Measurements from ENCODE around the gene CLEC3A. TPM values are rescaled to one million over a fixed set of nuclear protein-coding genes. Genes with fewer than 3 reads are reported as not detected.
"Not testable (repeated sequence)": the region's sequence is repeated elsewhere in the genome, so short reads cannot be mapped to it uniquely, and the experiment has no call there.

CLEC3A gene, protein sequence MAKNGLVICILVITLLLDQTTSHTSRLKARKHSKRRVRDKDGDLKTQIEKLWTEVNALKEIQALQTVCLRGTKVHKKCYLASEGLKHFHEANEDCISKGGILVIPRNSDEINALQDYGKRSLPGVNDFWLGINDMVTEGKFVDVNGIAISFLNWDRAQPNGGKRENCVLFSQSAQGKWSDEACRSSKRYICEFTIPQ
- total RNA-seq: not detected
- long read RNA-seq: 0 reads

DNA sequence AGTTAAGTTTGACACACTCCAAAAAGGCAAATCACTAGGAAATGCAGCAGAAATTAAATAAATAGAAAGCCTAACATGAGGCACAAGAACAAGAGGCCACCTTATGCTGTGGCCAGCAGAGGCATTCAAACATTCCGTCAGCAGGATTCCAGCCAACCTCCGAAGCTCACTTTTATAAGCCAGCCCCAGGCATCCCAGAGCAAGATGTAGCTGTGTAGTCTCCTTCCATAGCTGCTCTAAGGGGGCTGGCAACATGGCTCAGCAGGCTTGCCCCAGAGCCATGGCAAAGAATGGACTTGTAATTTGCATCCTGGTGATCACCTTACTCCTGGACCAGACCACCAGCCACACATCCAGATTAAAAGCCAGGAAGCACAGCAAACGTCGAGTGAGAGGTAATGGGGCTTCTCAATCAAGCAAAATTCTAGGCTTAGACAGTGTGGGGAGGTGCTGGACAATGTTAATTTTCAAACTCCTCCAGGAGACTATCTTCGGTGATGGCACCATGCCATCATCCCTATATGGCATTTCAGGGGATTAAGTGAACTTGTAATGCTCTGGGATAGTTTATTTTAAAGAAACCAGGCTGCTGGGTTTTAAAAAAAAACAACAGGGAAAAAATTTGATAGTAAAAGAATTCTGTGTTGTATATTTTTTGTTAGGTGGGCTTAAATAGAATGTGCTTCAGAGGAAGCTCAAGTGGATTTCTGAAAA, at the start of gene CLEC3A:
Gene CLEC3A (plus strand): TSS at position 202 of the 714 bp plus-strand sequence. CDS start 79 bp downstream, at position 281.
- intact Hi-C loops (cut with micrococcal nuclease): no loop called here
- DNase-seq (no peak), ATAC-seq (no peak)

DNA sequence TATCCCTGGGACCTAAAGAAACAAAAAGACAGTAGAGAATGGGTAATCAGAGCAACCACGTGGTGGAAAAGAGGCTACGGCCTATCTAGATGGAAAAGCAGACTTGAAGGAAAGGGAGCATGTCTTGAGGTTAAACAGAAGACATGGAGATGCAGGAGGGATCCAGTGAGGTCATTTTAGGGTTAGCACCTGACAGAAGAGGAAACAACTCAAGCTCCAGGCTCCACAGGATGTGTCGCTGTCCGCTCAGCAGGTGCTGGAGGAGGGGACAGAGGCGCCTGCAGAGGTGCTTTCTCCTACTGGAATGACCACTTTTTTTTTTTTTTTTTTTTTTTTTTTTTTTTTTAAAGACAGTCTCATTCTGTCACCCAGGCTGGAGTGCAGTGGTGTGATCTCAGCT, 47.5 kb upstream of the CLEC3A start:
- intact Hi-C loops (cut with micrococcal nuclease): no loop called here
- no peak for ATAC-seq
- DNase-seq: no peak

DNA sequence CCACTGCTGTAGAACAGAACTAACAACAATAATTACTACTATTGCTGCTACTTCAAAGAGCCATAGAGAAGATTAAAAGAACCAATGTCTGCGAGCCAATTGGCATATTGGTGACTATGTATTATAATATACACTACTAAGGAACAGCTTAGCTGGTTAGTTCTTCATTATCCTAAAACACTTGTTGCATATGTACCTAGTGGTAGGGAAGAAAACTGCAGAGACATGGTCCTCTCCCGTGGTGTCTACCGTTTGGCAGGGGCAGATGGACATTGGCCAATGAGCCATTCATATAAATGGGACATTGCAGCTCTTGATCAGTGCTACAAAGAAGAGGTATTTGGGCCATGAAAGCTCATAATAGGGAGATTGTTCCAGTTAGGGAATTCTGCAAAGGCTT, 46.4 kb upstream of the CLEC3A start:
- intact Hi-C loops (cut with micrococcal nuclease): no loop called here
- ATAC-seq (no peak), DNase-seq (no peak)

DNA sequence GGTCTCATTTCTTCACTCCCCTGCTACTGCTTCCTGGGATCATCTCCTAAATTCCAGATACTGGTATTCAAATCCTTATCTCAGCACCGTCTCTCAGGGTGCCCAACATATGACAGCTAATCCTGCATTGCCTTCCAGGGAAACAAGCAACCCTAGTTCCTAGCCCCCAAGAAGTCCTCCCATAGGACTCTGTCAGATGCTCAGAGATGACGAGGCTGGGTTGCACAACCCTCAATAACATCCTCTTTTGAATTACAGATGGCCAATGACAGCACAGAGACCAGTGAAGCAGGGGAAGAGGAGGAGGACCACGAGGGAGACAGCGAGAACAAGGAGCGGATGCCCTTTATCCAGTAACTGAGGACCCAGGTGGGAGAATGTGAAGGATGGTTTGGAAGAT, 45.0 kb upstream of the CLEC3A start:
- intact Hi-C loops (cut with micrococcal nuclease): no loop called here
- DNase-seq (no peak), ATAC-seq (no peak)

DNA sequence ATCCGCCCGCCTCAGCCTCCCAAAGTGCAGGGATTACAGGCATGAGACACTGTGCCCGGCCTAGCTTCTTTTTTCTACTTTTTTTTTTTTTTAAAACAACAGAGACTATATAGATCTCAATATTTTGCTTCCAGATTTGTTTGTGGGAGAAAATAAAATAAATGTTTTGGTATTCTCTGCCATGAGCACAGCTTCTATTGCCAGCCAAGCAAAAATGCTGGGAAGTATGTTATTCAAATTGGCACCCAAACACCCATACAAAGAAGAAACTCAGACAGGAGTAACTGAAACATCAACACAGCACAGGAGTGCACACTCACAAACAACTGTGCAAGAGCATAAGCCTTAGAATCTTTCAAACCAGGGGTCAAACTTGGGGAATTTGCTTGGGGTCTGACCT, 37.2 kb upstream of the CLEC3A start:
- intact Hi-C loops (cut with micrococcal nuclease): no loop called here
- ATAC-seq: no peak
- DNase-seq: no peak

DNA sequence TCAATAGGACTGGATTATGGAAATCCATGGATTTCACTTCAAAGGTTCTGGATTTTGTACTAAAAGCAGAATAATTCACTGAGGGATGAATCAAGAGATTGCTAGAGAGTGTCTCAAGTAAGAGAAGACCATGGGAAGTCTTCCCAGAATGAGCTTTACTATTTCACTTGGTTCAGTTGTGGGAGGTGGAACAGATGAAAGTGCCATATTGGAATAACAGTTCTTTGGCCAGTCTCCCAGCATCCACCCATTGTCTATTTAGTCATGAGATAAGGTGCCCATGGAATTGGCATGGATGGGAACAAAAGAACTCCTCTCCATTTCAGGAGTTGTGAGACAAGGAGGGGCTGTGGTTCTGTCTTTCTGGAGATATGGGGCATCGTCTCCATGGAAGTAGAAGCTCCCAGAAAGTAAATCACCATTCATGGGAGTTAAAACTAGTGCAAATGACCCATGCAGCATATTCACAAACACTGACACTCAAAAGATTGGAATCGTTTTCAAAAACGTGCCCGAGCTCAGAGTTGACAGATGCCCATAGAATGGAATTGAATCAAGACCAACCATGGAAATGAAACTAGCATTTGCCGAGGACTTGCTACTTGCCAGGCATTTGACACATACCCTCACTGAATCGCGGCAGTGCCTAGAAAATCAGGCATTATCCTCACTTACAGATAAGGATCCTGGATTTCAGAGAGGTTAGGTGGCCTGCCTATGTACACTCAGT, 36.2 kb upstream of the CLEC3A start:
- DNase-seq (no peak), ATAC-seq (no peak)
- intact Hi-C loops (cut with micrococcal nuclease): no loop called here

DNA sequence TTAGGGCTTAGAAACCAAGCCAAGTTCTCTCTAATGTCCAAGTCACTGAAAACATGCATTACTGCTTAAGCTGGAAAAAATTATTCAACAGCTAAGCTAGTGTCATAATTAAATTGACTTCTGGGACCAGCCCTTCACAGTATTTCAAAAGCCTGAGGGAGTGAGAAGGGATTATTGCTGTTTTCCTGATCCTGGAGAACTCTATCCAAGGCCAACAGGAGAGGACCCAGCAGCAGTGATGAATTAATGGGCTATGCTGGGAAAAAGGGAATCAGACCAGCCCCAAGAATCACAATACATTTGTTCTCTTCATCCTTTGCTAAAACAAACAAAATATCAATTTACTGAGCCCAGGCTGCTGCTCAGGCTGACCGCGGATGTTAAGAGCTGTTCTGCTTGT, 34.5 kb upstream of the CLEC3A start:
- DNase-seq (no peak), ATAC-seq (no peak)
- intact Hi-C loops (cut with micrococcal nuclease): no loop called here

DNA sequence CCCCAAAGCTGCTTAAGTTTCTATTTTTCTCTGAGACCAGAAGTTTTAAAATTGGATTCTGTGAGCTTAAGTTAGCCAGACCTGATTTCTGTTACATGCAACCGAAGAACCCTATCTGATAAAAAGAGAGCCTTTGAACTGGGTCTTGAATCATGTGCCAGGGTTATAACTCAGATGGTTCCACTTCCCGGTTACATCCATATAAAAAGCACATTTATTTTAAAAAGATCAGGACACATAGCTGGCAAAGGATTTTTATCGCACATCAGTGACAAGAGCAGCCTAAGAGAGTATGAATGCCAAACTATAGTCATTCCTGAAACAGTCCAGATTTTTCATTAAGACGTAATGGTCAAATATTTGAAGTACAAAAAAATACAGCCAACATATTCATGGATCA, 32.5 kb upstream of the CLEC3A start:
- DNase-seq (no peak), ATAC-seq (no peak)
- intact Hi-C loops (cut with micrococcal nuclease): no loop called here

DNA sequence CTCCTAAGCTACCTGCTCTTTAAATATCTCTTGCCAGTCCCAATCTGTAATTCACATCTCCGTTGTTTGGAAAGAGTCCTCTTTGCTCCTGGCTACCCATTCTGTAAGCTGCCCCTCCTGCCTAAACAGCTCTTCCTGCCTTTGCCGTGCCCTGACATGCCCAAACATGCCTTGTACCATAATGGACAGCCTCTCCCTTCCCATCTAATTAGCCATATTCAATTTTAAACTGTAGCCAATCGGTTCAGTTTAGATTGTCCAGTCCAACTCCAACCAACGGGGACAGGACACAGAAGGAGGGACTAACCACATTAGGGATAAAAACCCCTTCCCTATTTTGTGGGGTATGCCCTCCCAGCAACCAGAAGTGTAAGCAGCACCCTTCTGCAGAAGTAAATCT, 30.6 kb upstream of the CLEC3A start:
- DNase-seq (no peak), ATAC-seq (no peak)
- intact Hi-C loops (cut with micrococcal nuclease): no loop called here

DNA sequence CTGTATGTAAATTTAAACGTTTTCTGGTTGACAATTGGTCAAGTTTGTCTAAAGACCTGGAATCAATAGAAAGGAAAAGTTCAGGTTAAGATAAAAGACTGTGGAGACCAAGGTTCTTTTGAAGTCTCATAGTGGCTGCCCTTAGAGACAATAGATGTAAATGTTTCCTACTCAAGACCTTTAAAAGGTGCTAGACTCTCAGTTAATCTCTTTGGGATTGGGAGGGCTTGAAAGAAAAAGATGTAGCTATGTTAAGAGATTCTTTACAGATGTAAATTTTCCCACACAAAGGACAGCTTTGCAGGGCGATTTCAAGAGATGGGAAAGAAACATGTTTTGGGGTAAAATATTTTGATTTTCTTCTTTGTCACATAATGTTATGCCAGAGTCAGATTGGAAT, 30.0 kb upstream of the CLEC3A start:
- DNase-seq; intact Hi-C loops (cut with micrococcal nuclease); ATAC-seq: not testable (repeated sequence)

DNA sequence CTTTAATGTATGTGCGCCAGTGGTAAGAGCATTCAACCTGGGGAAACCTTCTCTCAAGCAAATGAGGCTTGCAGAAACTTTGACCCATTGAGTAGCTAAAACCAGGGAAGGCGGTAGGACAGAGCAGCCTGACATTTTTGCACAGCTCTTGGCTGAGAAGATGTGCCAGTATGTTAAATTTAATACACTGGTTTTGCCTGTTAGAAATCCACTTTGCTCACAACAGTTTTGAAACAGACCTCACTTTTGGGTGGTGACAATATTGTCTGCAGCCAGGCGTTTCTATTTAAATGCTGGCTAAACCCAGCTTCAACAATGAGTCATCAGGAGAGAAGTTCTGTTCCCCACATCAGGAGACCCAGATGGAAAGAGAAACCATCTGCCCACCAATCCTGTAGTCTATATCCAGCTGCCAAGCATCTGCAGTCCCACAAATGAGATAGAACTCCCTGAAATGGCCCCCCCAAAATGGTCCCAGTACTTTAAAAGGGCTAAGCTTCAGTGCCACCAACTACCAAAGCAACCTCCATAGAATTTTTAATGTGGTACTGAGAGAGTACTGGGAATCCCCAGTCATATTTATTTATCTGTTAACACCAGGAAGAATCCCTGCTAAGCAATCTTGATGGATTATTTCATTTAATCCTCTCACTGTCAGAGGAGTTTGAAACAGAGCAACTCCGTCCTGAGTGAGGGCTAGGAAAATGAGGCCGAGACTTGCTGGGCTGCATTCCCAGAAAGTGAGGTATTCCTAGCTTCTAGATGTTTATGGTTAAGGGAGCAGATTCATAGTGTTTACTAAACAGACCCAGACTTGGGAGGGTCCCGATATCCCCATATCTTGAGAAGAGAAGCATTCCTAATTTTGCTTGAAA, 29.0 kb upstream of the CLEC3A start:
- intact Hi-C loops (cut with micrococcal nuclease): no loop called here
- DNase-seq (no peak), ATAC-seq (peak; percentile 85)

DNA sequence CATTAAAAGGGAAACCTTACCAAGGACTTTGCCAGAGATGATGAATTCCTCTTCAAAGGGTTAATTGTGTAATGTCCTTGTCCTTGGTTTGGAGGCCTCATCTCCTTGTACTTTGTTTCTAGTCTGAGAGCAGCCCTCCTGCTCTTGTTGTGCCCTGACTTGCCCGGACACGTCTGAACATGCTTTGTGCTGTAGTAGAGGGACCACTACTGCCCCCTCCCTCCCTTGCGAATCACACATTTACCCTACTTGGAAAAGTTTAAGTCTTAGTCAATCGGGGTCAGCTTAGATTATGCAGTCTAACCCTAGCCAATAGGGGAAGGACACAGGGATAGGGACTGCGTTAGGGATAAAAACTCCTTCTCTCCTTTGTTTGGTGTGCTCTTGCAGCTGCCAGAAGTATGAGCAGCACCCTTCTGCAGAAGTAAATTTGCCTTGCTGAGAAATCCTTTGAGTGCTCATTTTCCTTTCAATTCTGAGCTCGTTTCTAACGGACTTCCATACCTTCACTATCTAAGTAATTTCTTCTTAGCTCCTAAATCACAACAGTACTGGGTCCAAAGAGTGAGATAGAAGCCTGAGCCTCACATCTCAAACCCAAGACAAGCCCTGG, 26.4 kb upstream of the CLEC3A start:
- intact Hi-C loops (cut with micrococcal nuclease): no loop called here
- ATAC-seq (no peak), DNase-seq (no peak)

DNA sequence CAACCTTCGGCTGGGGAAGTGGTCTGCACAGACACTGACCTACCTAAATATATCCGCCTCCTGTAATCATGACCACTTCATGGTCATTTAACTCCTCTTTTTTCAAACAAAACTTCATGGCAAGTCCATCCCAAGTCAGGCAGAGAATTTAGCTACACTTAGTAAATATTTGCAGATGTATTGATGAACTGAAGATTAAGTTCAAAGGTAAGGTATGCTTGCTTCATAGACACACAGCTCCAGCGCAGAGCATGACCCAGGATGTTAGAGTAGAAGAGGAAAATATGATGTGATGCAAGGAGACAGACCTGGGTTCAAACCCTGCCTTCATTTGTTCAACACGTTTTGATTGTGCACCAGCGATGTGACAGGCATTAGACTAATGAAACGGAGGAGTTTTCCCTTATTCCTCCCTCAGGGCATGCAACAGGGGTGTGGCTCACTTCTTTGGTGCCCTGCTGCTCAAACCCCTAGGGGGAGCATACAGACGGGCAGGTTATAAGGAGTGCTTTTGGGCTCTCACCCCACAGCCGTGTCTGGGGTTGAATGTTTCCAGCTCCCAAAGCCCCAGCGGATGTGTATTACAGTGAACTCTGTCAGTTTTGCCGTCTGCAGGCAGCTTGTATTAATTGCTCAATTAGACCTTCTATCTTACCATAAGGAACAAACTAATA, 23.9 kb upstream of the CLEC3A start:
- ATAC-seq (no peak), DNase-seq (no peak)
- intact Hi-C loops (cut with micrococcal nuclease): no loop called here

DNA sequence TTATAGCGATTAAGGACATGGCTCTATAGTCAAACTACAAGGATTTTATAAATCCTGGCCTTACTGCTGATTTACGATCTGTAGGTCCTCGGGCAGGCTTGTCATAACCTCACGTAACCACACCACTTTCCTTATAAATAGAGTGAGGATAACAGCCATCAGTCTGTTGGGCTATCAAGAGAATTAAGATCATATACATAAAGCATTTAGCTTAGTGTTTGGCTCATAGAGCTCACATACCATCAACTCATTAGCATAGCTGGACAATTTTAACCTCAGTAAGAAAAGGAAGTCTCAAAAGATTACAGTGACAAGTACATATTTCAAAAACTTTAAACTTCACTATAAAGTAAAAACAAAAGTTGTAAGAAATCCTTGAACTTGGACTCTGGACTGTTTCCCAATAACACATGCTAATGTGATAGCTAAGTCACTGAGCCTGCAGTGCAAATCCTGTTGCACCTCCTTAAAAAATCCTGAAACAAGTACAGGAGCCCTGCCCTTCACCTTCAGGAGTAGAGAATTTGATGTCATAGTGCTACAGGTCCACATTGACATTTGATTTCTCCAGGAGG, 20.8 kb upstream of the CLEC3A start:
- ATAC-seq (no peak), DNase-seq (no peak)
- intact Hi-C loops (cut with micrococcal nuclease): loop anchor here (10.0 kb wide), 1 partner anchor 327 kb away; no protein-coding TSS in a partner anchor

DNA sequence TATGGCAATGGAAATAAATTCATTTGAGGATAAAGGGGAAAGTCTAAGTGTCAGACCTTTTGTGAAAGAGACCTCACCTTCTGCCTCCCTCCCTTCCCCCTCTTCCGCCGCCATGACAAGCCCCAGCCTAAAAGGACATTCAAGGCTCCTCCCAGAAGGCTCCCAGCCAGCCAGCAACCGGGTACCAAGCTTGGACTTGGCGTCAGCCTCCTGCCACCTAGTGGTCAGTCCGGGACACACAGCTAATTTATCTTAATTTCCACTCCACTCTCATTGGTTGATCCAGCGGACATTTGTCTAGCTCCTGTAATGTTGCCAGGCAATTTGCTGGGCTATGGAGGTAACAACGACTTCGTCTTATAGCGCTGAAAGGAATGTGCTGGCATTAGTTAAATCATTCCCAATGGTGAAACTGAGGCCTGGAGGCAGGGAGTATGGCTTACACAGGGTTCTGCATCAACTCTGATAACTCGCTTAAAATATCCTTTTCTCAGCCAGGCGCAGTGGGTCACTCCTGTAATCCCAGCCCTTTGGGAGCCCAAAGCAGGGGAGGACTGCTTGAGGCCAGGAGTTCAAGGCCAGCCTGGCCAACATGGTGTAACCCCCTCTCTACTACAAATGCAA, 19.3 kb upstream of the CLEC3A start:
- intact Hi-C loops (cut with micrococcal nuclease): loop anchor here (10.0 kb wide), 1 partner anchor 328 kb away; no protein-coding TSS in a partner anchor

DNA sequence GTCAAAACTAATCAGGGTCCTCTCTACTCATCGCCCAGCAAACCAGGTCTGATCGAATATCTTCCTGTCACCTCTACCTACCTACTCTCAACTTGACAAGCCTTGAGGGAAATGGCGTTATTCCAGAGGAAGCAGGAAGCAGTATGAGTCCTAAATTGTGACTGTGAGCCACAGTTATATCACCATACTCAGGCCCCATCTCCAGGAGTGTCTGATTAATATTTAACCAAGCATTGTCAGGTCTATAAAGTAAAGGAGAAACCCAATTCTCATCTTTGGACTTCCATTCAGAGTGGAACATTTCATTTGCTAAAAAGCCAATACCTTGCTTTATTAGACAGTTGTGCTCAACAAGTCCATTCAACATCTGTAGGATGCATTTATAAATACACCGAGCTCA, 17.8 kb upstream of the CLEC3A start:
- DNase-seq: no peak
- ATAC-seq: no peak
- intact Hi-C loops (cut with micrococcal nuclease): loop anchor here (10.0 kb wide), 1 partner anchor 330 kb away; no protein-coding TSS in a partner anchor

More for the DNA sequence above, 19.3 kb upstream of the CLEC3A start:
- DNase-seq (peak; percentile 86), ATAC-seq (peak; percentile 96)

DNA sequence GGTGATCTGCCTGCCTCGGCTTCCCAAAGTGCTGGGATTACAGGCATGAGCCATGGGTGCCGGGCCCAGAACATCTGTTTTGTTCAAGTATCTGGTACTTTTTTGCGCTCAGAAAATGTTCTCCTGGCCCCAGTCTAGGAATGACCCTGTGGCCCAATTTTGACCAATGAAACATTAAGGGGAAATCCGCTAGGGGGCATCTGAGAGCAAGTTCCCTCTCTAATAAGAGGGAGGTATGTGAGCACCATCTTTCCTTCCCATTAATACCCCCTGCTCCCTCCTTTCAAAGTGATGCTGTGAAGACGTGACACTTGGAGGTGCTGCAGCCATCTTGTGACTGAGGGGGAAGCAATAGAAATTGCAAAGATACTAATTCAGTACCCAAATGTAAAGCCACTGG, 16.5 kb upstream of the CLEC3A start:
- intact Hi-C loops (cut with micrococcal nuclease): loop anchor here (10.0 kb wide), 1 partner anchor 331 kb away; no protein-coding TSS in a partner anchor
- DNase-seq (no peak), ATAC-seq (no peak)

All from left ventricle myocardium superior (tissue), 1 donor.